IMR-90 (cell line): Measurements from ENCODE around the gene KRTAP5-6. TPM values are rescaled to one million over a fixed set of nuclear protein-coding genes. Genes with fewer than 3 reads are reported as not detected.
"Not testable (repeated sequence)": the region's sequence is repeated elsewhere in the genome, so short reads cannot be mapped to it uniquely, and the experiment has no call there.

Source experiments
- ATAC-seq: fragments of 200-7000 bp; cut with Tn5 transposase; 2 replicates; pipeline ENCODE4 v1.9.1; 2020; ENCODE audit warnings: low read depth, mild to moderate bottlenecking, moderate library complexity
- BruUV-seq: library from RNA; stranded (reverse); fragments of 400-500 nt; replicated peaks from 2 replicates; lab custom pipeline; 2021; lab: Mats Ljungman, UMichigan
- CTCF ChIA-PET: fragments of 300-600 bp; formaldehyde crosslinking; extraction: SDS; loops from one replicate; lab custom pipeline; 2021; ENCODE audit warnings: antibody characterized with exemption; lab: Yijun Ruan, JAX
- POLR2A ChIA-PET: fragments of 300-600 bp; sonication (Branson Sonifier 250); formaldehyde crosslinking; loops from one replicate; lab custom pipeline; 2022; ENCODE audit warnings: antibody characterized with exemption; ENCODE audit not compliant: unreplicated experiment; lab: Charles Lee
- DNase-seq: peaks from one replicate; pipeline ENCODE4 v3.0.0; 2013
- H2AFZ ChIP-seq: replicated peaks from 2 replicates; pipeline ENCODE3; 2013; ENCODE audit warnings: low read length, mild to moderate bottlenecking; ENCODE audit not compliant: poor library complexity
- H2AK5ac ChIP-seq: 2 replicates; pipeline ENCODE4 v1.6.1; 2013; ENCODE audit warnings: low read depth, low read length, inconsistent platforms
- H2AK9ac ChIP-seq: replicated peaks from 2 replicates; pipeline ENCODE3; 2013; ENCODE audit warnings: mild to moderate bottlenecking, low read depth, low read length, moderate library complexity; ENCODE audit not compliant: poor library complexity
- H2BK120ac ChIP-seq: 2 replicates; pipeline ENCODE4 v1.6.1; 2013; ENCODE audit warnings: low read depth, low read length, inconsistent platforms
- H2BK15ac ChIP-seq: 3 replicates; pipeline ENCODE4 v1.6.1; 2013; ENCODE audit warnings: low read depth, low read length, inconsistent platforms
- H2BK20ac ChIP-seq: 2 replicates; pipeline ENCODE4 v1.6.1; 2013; ENCODE audit warnings: low read depth, mild to moderate bottlenecking, inconsistent platforms, low read length, moderate library complexity
- H2BK5ac ChIP-seq: 2 replicates; pipeline ENCODE4 v1.6.1; 2013; ENCODE audit warnings: mild to moderate bottlenecking, low read depth, low read length, inconsistent platforms; ENCODE audit not compliant: poor library complexity, severe bottlenecking
- H3K14ac ChIP-seq: replicated peaks from 2 replicates; pipeline ENCODE4 v1.6.1; 2013; ENCODE audit warnings: low read depth, low read length, inconsistent platforms
- H3K18ac ChIP-seq: 2 replicates; pipeline ENCODE4 v1.6.1; 2013; ENCODE audit warnings: low read depth, low read length, control low read depth
- H3K23ac ChIP-seq: 2 replicates; pipeline ENCODE4 v1.6.1; 2013; ENCODE audit warnings: low read depth, low read length, inconsistent platforms
- H3K27ac ChIP-seq: 2 replicates; pipeline ENCODE4 v1.5.1; 2013; ENCODE audit warnings: mild to moderate bottlenecking, control low read depth, low read length; ENCODE audit not compliant: insufficient read depth
- H3K27me3 ChIP-seq: 2 replicates; pipeline ENCODE4 v1.6.1; 2013; ENCODE audit warnings: low read length; ENCODE audit not compliant: control insufficient read depth, insufficient read depth
- H3K36me3 ChIP-seq: 2 replicates; pipeline ENCODE4 v1.6.1; 2013; ENCODE audit warnings: low read length, mixed read lengths; ENCODE audit not compliant: control insufficient read depth, insufficient read depth
- H3K4ac ChIP-seq: 2 replicates; pipeline ENCODE4 v1.6.1; 2013; ENCODE audit warnings: low read depth, low read length, inconsistent platforms
- H3K4me1 ChIP-seq: 2 replicates; pipeline ENCODE4 v1.6.1; 2013; ENCODE audit warnings: low read length, mixed read lengths; ENCODE audit not compliant: control insufficient read depth, insufficient read depth
- H3K4me2 ChIP-seq: 2 replicates; pipeline ENCODE4 v1.6.1; 2013; ENCODE audit warnings: low read depth, mild to moderate bottlenecking, control low read depth, low read length, moderate library complexity
- H3K4me3 ChIP-seq: 2 replicates; pipeline ENCODE4 v1.5.1; 2013; ENCODE audit warnings: low read depth, mild to moderate bottlenecking, control low read depth, low read length, moderate library complexity; ENCODE audit not compliant: insufficient read depth
- H3K56ac ChIP-seq: 2 replicates; pipeline ENCODE4 v1.6.1; 2013; ENCODE audit warnings: low read length, inconsistent platforms; ENCODE audit not compliant: insufficient read depth; ENCODE audit errors: extremely low read depth
- H3K79me1 ChIP-seq, 2 experiments: 2 replicates each; pipeline ENCODE4 v1.6.1; 2013; ENCODE audit warnings: low read length in 2 of 2, inconsistent platforms in 1 of 2, low read depth in 1 of 2
- H3K9ac ChIP-seq: 2 replicates; pipeline ENCODE4 v1.6.1; 2013; ENCODE audit warnings: low read depth, low read length, control low read depth
- H3K9me1 ChIP-seq: 2 replicates; pipeline ENCODE4 v1.6.1; 2013; ENCODE audit warnings: low read length, inconsistent platforms; ENCODE audit not compliant: insufficient read depth
- H3K9me3 ChIP-seq: 2 replicates; pipeline ENCODE4 v1.6.1; 2013; ENCODE audit warnings: low read length; ENCODE audit not compliant: control insufficient read depth, insufficient read depth
- H4K20me1 ChIP-seq: 2 replicates; pipeline ENCODE4 v1.6.1; 2013; ENCODE audit warnings: low read length, inconsistent platforms; ENCODE audit not compliant: insufficient read depth
- H4K5ac ChIP-seq: 2 replicates; pipeline ENCODE4 v1.6.1; 2013; ENCODE audit warnings: mild to moderate bottlenecking, low read depth, low read length, control low read depth
- H4K8ac ChIP-seq, 2 experiments: 2 replicates each; pipeline ENCODE4 v1.6.1; 2013; ENCODE audit warnings: low read depth in 2 of 2, low read length in 2 of 2, control low read depth in 1 of 2, inconsistent platforms in 1 of 2
- H4K91ac ChIP-seq: 2 replicates; pipeline ENCODE4 v1.6.1; 2013; ENCODE audit warnings: low read depth, low read length, inconsistent platforms; ENCODE audit not compliant: insufficient read depth
- WGBS, 2 experiments: methylation state at CpG; one replicate each; pipeline versions ENCODE4 v1.1.5 to v1.1.7; 2013; ENCODE audit warnings: missing lambda C conversion rate in 2 of 2; ENCODE audit not compliant: insufficient read length in 1 of 2; ENCODE audit errors: extremely low coverage in 2 of 2; 5-methylcytosine and 5-hydroxymethylcytosine counted together
- dilution Hi-C: fragments of 300-500 bp; cut with HindIII; formaldehyde crosslinking; loops from one replicate; pipeline ENCODE4 v1.14.3; 2018; ENCODE audit warnings: low sequenced_read_pairs; ENCODE audit not compliant: unreplicated experiment
- in situ Hi-C: fragments of 300-500 bp; cut with MboI; formaldehyde crosslinking; loops from 3 replicates; pipeline ENCODE4 v1.14.3; 2019; ENCODE audit warnings: low sequenced_read_pairs, inconsistent platforms, mixed read lengths
- intact Hi-C: fragments of 100-400 bp; cut with micrococcal nuclease; formaldehyde crosslinking; loops from 2 replicates; pipeline ENCODE4 v1.10.0; 2022
- polyA plus RNA-seq, 3 experiments: library from polyadenylated mRNA; depleted of rRNA; stranded (reverse); fragments of >200 nt; gene quantifications; 2 replicates each; pipeline ENCODE4 v1.2.3, GENCODE V29; 2012; ENCODE audit warnings: low replicate concordance in 1 of 3
- total RNA-seq: library from RNA; depleted of rRNA; stranded (reverse); fragments of >200 nt; gene quantifications from 2 replicates; pipeline ENCODE4 v1.2.3, GENCODE V29; 2012

The KRTAP5-6 gene
- total and polyA plus RNA-seq, 2 of the 4 experiments (the other 2 are of a cell fraction), result not detected

GRCh38 chr11:1688336-1688947 lies 8.6 kb upstream of the KRTAP5-6 start:
- H2AK9ac ChIP-seq, H3K4me2 ChIP-seq, H3K4me1 ChIP-seq, POLR2A ChIA-PET, H3K23ac ChIP-seq, H4K5ac ChIP-seq, H3K18ac ChIP-seq, H3K56ac ChIP-seq, H3K79me1 ChIP-seq, H2BK15ac ChIP-seq, H2BK20ac ChIP-seq, H3K9me1 ChIP-seq, DNase-seq, dilution Hi-C loops, H3K27ac ChIP-seq, BruUV-seq, H2AK5ac ChIP-seq, in situ Hi-C loops, H3K9ac ChIP-seq, H3K14ac ChIP-seq, H4K91ac ChIP-seq, H2AFZ ChIP-seq, ATAC-seq, H3K36me3 ChIP-seq, H4K8ac ChIP-seq, H3K4me3 ChIP-seq, H2BK120ac ChIP-seq, intact Hi-C loops, H3K4ac ChIP-seq, H2BK5ac ChIP-seq, H3K9me3 ChIP-seq, H4K20me1 ChIP-seq: not testable (repeated sequence)
- CTCF ChIA-PET, result interaction anchor here (0.6 kb wide), 1 partner anchor 464 kb away, joined by 3 read pairs; no protein-coding TSS in a partner anchor
- 43% methylated on average over 1 of the region's 19 CpGs; no CpG with 5 or more reads in 1 of the 2 experiments for WGBS, 2 experiments
- peaks cover 37% of the 10 kb centered on the region for H3K27me3 ChIP-seq

GRCh38 chr11:1689250-1690166 lies 7.5 kb upstream of the KRTAP5-6 start:
- H3K9ac ChIP-seq, H3K56ac ChIP-seq, H2BK15ac ChIP-seq, H3K4ac ChIP-seq, H3K4me2 ChIP-seq, CTCF ChIA-PET, H2BK120ac ChIP-seq, H2BK20ac ChIP-seq, H4K8ac ChIP-seq, H3K14ac ChIP-seq, H3K23ac ChIP-seq, H2AK5ac ChIP-seq, H3K9me3 ChIP-seq, H3K36me3 ChIP-seq, intact Hi-C loops, dilution Hi-C loops, H3K9me1 ChIP-seq, H4K91ac ChIP-seq, H4K5ac ChIP-seq, H3K18ac ChIP-seq, H3K27ac ChIP-seq, H2BK5ac ChIP-seq, BruUV-seq, H3K4me1 ChIP-seq, DNase-seq, ATAC-seq, H2AK9ac ChIP-seq, POLR2A ChIA-PET, H3K79me1 ChIP-seq, H2AFZ ChIP-seq, H3K4me3 ChIP-seq, in situ Hi-C loops, H4K20me1 ChIP-seq: not testable (repeated sequence)
- H3K27me3 ChIP-seq, result peaks cover 37% of the 10 kb centered on the region
- WGBS, 2 experiments, result 80% methylated on average over 2 of the region's 32 CpGs; no CpG with 5 or more reads in 1 of the 2 experiments
